Measurements from ENCODE around the gene TCOF1.
"Not testable (repeated sequence)": the region's sequence is repeated elsewhere in the genome, so short reads cannot be mapped to it uniquely, and the experiment has no call there.

Gene TCOF1

DNA sequence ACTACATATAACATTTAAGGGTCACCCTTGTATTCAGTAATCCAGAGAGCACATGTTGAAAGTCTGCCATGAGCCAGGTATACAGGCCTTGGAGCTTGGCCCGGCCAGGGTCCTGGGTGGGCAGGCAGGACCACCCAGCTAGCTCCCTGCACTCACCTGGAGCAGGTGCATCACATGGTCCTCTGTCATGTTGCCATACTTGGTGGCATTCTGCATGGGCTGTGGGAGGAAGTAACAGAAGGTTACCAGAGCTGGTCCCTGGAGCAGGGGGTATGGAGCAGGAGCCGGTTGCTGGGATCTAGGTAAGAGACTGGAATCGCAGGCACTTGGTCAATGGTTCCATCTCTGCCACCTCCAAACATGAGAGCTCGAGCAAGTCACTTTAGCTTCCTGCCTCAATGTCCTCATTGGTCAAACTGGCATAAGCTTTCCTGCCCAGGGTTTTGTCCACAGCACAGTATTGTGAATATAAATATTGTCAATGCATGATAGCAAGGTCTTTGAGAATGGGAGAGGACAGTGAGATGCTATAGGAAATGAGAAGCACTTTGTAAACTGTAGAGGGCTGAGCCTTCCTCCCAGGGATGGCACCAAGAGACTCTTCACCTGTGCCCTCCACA is 48.7 kb downstream of the TCOF1 start:
- no peak for DNase-seq

DNA sequence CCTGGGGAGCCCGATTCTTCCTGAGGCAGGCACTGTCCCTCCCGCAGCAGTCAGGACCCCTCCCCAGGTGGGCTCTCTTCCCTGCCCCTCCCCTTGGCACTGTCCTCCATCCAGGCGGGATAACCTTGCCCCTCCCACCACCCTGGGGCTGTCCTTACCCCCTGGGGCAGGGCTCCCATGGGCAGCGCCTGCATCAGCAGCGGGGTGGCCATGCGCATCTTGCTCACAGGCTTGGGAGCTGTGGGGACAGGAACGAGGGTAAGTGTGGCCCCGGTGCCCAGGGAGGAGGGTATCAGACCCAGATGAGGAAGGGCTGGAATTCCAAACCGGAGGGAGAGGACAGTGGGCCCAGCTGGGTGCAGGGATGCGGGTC is 49.2 kb downstream of the TCOF1 start:
- no peak for DNase-seq

DNA sequence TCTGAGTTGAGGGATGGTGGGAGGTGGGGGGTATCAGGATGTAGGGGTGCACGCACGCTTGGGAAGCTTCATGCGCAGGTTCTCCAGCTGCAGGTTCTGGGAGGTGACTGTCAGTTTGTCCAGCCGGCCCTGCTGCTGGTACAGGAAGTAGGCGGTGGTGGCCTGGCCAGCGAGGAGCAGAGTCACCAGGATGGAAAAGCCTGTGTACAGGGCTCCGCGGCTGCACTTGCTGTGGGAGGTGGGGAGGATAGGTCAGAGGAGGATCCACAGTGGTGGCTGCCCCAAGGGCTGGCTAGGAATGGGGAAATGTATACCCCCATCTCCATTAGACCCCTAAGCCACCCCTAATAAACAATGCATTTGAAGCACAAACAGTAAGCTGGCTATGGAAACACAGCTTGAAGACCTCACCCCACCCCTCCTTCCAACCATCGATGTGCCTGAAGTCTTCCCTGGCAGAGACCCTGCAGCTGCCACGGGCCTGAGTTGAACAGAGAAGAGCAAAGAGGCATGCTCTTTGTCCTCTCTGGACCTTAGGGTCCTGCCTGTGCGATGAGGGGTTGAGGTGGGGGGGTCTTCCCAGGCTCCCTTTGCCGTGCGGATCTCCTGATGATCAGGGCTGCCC is 49.7 kb downstream of the TCOF1 start:
- DNase-seq: no peak

DNA sequence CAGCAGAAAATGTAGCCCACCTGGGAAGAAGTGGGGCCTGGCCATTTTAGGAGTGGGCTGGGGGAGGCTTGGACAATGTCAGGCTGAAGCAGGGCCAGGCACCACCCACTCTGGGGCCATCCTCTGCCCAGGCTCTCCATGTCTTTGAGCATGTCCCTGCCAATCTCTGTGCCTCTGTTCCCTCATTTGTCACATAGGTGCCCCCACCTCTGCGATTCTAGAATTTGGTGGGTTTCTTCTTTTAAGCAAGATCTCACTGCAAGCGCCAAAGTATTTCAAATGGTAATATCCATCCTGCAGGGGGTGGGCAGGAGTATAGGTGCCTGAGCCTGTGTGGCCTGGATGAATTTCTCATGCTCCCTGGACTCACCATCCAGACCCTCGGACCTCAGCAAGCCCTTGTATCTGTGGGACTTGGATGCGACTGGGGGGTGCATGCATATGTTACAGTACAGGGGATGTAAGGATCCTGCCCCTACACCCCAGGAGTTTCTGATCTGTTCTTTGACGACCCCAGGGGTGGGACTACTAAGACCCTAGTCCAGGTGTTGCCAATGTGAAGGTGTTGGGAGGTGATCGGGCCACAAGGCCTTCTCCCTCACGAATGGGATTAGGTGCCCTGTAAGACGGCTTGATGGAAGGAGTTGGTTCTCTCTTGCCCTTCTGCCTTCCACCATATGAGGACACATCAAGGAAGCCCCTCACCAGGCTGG is 50.9 kb downstream of the TCOF1 start:
- no peak for DNase-seq

DNA sequence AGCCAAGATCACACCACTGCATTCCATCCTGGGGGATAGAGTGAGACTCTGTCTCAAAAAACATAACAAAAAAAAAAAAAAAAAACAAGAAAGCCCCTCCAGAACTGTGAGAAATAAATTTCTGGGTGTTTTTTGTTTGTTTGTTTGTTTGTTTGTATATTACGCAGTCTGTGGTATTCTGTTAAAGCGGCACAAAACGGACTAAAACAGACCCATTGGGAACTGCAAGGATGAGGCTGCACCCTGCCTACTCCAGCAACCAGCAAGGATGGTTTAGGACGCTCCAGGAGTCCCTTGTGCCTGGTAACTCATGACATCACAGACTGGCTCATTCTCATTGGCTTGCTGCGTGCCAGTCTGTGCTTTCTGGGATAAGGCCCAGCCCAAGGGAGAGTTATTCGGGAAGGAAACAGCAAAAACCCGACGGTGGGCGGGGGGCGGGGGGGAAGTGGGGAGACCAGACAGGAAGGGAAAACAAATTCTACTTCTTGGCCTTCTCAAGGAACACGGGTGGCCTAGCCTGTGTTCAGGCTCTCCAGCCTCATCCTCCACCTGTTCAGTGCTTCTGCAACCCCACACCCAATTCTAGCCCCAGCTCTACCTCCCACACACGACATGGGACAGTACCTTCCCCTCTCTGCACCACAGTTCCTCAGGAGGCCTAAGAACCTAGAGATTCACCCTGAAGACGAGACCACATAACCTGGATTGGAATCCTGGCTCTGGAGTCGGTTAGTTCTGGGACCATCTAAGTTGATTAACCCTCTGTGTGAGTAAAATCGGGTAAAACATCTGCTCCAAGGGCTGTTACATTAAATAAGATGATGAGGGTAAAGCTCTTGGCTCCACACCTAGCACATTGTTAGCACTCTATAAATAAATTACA is 52.4 kb downstream of the TCOF1 start:
- peak; percentile 80 for DNase-seq

DNA sequence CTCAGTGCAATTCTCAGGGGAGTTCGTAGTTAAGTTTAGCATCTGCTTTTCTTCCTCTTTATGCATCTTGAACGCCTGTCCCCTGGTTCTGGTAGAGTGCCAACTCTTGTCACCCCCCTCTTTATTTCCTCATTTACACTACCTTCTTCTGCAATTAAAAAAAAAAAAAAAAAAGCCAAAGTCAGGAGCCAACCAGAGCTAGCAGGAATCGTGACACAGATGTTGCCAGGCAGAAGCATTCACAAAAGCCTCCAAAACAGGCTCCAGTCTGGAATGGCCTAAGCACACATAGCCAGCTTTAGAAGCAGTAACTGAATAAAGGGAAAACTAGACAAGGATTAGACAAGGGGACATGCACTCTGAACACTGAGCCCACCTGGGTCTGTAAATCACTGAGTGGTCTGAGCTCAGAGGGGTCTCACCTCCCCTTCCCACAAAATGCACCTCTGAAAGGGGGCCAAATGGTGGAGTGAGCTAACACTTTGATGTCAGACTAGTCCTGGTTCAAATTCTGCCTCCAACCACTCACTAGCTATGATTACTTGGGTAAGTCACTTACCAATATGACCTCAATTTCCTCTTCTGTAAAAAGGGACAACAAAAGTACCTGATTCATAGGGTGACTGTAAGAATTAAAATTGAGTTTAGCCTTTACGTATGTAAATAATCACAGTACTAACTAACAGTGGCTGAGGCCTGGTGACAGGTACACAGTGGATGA is 53.2 kb downstream of the TCOF1 start:
- peak; percentile 48 for DNase-seq

DNA sequence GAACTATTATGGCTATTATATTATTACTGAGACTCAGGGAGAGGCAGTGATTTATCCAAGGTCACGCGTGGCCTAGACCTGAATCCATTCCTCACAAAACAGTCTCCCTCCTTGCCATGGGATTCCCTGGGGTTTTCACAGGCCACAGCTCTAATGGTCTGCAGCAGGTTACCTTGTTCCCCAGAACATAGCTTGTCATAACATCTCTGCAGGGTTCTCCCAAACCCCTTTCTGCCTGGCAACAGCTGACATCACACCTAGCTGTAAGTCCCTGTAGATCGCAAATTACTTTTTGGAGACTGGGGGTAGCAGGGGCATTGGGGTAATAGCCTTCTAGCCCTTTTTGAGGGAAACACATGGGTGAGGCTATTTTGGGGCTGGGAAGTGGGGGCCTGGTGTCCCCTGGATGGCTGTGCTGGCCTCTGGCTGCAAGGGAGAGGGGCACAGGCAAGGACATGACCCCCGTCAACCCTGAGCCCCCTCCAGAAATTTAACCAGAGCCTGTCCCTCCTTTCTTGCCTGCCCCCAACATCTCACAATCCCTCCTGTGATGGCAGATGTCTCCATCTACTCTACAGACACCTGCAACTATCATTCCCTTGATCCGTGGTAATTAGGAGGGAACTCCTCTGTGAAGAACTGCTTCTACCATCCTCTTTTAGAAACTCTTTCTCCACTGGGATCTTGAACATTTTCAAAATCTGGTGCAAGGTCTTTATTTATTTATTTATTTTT is 53.9 kb downstream of the TCOF1 start:
- no peak for DNase-seq

DNA sequence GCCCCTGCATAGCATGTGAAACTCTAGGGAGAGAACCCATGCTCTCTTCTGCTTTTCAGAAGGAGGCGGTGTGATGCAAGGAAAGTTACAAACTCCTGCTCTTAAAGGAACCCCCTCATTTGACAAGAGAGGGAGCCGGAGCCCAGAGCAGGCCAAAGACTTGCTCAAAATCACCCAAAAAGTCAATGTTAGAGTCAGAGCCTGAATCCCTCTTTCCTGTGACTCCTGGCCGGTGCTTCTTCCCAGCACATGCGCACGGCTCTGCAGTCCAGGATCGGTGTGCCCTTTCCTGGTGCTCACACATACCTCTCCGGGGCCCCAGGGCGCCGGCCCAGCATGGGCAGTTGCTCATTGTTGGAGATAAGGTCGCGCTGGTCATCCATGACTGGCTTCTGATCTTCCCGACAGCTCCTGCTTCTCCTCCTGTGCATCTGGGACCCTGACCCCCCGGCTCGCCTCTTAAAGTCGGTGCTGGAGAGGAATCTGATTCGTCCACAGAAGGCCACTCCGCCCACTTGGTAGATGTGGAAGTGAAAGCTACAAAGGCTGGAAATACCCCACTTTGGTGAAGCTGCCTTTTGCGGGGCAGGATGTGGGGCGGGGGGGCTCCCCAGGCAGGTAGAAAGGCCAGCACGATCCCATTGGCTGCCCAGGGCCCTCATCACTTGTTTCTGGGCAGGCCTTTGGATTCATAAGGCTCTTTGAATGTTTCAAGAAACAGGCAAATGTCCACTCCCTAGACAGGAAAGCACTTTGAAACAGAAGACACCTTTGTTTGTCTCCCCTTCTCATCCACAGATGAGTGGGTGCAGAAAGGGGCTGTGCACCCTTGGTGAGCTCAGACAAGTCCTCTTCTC is 55.0 kb downstream of the TCOF1 start, which contains the start of gene CD74:
TSS of gene CD74 (minus strand) at position 592 of the 857 bp plus-strand sequence. CDS start at position 431, 161 bp downstream.
- DNase-seq: no peak

DNA sequence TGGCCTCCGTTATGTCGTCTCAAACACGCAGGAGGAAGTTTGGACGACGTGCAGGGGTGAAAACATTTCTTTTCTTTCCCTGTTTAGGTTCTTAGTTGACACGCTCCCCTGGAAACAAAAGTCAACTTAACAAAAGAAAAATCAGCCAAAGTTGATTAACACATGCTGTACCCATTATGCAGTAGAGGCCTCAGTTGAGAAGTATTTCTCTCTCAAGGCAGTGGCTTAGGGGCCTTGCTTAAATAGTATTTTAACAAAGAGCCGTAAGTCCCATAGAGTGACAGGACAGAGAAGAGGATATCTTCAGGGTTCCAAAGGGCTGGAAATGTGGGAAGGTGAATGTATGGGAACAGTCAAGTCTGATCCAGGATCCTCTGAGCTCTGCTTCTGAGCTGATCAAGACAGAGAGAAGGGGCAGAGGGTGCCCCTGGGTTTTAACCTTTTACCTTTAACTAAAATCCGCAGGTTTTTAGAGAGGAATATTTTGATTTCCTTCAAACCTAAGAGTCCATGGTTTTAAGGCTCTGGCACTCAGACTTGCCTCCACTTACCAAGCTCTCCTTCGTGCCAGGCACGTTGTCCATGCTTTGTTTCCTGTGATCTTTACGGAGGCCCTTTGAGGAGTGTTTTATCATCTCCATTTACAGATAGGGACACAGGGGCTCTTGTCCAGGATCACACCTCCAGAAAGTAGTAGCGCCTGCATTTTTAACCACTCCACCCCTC is 55.8 kb downstream of the TCOF1 start:
- no peak for DNase-seq

DNA sequence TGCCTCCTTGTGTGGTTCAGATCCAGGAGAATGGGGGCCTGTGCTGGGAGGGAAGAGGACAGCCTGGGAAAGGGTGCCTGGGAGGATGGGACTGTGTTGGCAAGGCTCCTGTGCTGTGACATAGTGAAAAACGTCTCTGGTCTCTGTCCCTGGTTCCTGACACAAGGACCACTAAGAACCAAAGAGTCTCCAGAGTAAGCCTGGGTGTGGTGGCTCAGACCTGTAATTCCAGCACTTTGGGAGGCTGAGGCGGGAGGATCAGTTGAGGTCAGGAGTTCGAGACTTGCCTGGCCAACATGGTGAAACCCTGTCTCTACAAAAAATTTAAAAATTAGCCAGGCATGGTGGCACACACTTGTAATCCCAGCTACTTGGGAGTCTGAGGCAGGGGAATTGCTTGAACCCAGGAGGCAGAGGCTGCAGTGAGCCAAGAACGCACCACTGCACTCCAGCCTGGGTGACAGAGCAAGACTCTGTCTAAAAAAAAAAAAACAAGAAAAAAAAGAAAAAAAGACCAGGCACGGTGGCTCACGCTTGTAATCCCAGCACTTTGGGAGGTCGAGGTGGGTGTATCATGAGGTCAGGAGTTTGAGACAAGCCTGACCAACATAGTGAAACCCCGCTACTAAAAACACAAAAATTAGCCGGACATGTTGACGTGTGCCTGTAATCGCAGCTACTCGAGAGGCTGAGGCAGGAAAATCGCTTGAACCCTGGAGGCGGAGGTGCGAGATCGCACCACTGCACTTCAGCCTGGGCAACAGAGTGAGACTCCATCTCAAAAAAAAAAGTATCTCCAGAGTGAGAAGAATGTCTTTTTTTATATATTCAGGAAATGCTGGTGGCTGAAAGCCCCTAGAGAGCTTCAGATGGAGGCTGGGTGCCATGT is 56.6 kb downstream of the TCOF1 start:
- not testable (repeated sequence) for DNase-seq

DNA sequence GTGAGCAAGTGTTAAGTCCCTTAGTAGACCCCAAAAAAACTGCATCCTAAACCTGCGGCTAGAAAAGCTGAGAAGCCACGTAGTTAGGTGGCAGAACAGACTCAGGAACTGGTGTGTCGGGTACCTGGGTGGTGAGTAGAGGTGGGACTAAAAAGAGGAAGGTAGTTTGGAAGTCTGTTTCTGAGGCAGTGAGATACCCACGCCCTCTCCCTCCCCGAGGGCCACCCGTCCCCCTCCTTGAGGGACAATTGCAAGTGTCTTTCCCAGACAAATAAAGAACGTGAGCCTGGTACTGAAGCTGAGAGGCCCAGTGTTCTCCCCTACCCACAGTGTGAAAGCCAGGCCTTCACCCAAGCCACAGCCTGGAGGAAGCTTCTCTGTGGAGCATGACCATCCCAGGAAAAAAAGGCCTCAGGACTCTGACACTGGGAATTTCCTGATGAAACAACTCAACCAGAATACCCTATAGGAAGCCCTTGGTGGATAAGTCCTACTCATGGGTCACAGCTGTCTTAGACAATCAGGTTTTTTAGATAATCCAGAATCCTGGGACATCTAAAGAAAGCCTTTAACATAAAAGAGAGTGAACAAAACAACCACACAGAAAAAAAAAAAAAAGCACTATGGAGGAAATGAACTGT is 62.3 kb downstream of the TCOF1 start:
- no peak for DNase-seq

DNA sequence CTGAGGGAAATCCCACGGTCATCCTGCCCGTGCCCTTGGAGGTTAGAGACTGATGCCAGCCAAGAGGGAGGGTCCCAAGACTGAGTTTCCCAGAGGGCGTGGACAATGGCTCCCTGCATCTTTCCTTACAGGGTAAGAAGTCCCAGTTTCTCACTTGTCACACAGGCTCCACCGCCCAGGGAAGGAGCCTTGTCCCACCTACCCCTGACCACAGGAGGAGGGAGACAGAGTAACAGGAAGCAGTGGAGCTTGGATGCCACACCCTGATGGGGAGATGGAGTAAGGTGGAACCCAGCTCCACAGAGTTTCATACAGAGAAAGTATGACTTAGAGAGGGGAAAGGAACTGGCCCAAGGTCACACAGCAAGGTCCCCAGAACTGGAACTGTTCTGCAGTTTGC is 64.6 kb downstream of the TCOF1 start:
- DNase-seq: no peak

DNA sequence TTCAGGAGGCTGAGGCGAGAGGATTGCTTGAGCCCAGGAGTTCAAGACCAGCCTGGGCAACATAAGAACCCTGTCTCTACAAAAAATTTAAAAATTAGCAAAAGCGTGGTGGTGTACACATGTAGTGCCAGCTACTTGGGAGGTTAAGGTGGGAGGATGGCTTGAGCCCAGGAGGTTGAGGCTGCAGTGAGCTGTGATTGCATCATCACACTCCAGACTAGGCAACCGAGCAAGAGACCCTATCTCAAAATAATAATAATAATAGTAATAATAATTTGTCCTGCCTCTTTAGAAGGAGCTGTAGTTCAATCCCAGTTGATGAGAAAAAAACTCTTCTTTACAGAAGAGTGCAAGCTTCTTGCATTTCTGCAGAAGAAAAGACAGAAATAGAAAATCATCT is 65.3 kb downstream of the TCOF1 start:
- DNase-seq: no peak

DNA sequence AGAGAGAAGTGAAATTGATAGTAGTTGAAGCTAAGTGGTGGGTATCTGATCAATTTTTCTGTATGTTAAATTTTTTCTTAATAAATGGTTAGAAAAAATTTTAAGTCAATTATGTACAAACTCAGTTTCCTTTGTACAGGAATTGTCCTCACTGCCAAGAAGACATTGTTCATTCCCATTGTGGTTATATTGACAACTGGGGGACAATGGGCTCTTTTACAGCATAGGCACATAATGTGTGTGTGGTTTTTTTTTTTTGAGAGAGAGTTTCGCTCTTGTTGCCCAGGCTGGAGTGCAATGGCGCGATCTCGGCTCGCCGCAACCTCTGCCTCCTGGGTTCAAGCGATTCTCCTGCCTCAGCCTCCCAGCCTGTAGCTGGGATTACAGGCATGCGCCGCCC is 68.7 kb downstream of the TCOF1 start:
- not testable (repeated sequence) for DNase-seq

DNA sequence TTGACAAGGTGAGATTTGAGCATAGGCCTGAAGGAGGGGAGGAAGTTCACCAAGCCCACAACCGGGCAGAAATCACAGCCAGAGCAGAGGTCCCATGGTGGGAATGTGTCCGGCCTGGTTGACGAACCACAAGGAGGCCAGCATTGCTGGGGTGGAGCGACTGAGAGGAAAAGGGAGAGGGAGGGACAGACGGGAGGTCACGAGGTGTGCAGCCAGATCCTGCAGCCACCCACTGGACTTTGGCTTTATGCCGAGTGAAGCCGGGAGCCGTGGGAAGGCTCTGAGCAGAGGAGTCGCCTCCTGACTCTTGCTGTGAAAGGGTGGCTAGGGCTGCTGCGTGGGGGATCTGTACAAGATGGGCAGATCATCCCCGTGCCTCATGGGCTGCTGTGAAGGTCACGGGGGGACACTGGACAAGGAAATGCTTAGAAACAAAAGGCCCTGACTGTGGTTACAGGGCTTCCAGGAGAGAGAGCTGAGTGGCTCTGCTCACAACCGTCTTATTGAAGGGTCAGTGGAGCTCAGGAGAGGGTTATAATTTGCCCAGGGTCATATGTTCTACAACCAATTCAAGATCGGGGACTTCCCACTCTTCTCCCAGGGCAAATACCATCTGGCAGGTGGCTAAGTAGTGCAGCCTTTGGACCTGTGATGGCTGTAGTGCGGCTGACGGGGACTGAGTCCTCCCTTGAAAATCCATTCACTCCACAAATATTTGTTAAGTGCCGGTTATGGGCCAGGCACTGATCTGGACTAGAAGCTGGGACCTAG is 70.8 kb downstream of the TCOF1 start:
- DNase-seq: no peak

DNA sequence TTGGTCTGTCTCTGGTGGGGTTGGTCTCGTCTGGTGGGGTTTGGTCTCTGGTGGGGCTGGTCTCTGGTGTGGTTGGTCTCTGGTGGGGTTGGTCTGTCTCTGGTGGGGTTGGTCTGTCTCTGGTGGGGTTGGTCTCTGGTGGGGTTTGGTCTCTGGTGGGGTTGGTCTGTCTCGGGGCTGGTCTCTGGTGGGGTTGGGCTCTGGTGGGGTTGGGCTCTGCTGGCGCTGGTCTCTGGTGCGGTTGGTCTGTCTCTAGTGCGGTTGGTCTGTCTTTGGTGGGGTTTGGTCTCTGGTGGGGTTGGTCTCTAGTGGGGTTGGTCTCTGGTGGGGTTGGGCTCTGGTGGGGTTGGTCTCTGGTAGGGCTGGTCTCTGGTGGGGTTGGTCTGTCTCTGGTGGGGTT is 71.5 kb downstream of the TCOF1 start:
- no peak for DNase-seq

DNA sequence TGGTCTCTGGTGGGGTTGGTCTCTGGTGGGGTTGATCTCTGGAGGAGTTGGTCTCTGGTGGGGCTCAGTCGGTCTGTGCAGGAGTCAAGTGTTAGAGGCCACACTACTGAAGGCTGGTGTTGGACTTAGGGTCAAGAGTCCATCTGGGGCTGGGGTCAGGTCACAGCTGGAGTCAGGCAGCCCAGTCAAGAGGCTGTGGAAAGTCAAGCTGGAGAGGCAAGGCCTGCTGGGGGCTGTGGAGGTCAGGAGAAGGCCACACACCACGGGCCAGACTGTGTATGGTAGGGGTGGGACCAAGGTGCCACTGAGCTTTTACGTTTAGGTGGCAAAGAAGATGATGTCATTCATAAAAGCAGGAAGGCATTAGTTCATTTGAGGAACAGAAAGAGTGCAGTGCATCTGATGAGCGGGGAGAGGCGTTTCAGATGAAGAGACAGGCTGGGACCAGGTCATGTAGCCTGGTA is 71.9 kb downstream of the TCOF1 start:
- DNase-seq: no peak

DNA sequence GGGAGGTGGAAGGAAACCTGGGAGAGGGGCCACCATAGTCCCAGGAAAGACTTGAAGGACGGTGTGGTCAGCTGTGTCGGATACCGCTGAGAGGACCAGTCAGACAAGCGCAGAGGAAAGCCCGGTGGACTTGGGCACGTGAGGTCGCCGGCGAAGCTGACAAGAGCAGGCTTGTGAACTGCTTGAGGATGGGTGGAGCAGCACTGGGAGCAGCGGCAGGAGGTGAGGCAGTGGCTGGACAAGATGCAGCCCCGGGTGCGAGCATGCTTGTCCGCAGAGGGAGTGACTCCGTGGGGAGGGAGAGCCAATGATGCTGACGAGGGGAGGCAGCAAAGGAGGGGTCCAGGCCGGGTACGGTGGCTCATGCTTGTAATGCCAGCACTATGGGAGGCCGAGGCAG is 73.6 kb downstream of the TCOF1 start:
- DNase-seq: no peak

All from fibroblast of skin of right biceps (primary cell).